H1 (cell line): ENCODE data around the gene SLC9A2. TPM values are rescaled to one million over a fixed set of nuclear protein-coding genes. Genes with fewer than 3 reads are reported as not detected.
A peak's percentile ranks its signal among the peaks of the same experiment; 100 is the strongest.

Experiments
- CTCF ChIA-PET: fragments of 300-600 bp; sonication (Branson Sonifier 250); formaldehyde crosslinking; loops from one replicate; lab custom pipeline; 2021; ENCODE audit not compliant: partially characterized antibody; lab: Charles Lee
- POLR2A ChIA-PET: fragments of 300-600 bp; sonication (Branson Sonifier 250); formaldehyde crosslinking; loops from one replicate; lab custom pipeline; 2021; ENCODE audit warnings: inconsistent platforms; ENCODE audit not compliant: partially characterized antibody; lab: Charles Lee
- DNase-seq, 2 experiments: peaks; one replicate each; pipeline versions ENCODE4 v3.0.0 to v3.0.0-alpha.2; 2010 to 2022; ENCODE audit warnings: low spot score in 2 of 2, low read depth in 1 of 2, mixed read lengths in 1 of 2
- FAIRE-seq: peaks from 2 replicates; lab custom pipeline; 2011; peaks lifted over from hg19 to GRCh38; lab: Jason Lieb, UNC
- H2AFZ ChIP-seq: 2 replicates; pipeline ENCODE4 v1.8.1; 2012; ENCODE audit warnings: low read length, inconsistent platforms
- H2AK5ac ChIP-seq: 2 replicates; pipeline ENCODE4 v1.6.1; 2013; ENCODE audit warnings: low read depth, low read length
- H2BK120ac ChIP-seq: replicated peaks from 2 replicates; pipeline ENCODE3; 2013; ENCODE audit warnings: low read depth, low read length, inconsistent platforms
- H2BK12ac ChIP-seq: 2 replicates; pipeline ENCODE4 v1.6.1; 2013; ENCODE audit warnings: low read depth, low read length
- H2BK15ac ChIP-seq: 2 replicates; pipeline ENCODE4 v1.6.1; 2013; ENCODE audit warnings: low read length
- H2BK20ac ChIP-seq: 2 replicates; pipeline ENCODE4 v1.6.1; 2013; ENCODE audit warnings: low read length
- H2BK5ac ChIP-seq: 2 replicates; pipeline ENCODE4 v1.6.1; 2013; ENCODE audit warnings: low read depth, low read length
- H3K14ac ChIP-seq: 2 replicates; pipeline ENCODE4 v1.6.1; 2013; ENCODE audit warnings: inconsistent platforms; ENCODE audit not compliant: insufficient read length
- H3K18ac ChIP-seq: 2 replicates; pipeline ENCODE4 v1.6.1; 2013; ENCODE audit warnings: low read length; ENCODE audit errors: extremely low read depth
- H3K23ac ChIP-seq: 2 replicates; pipeline ENCODE4 v1.6.1; 2013; ENCODE audit warnings: inconsistent platforms; ENCODE audit not compliant: insufficient read length
- H3K23me2 ChIP-seq: 2 replicates; pipeline ENCODE4 v1.6.1; 2013; ENCODE audit warnings: low read depth, low read length
- H3K27ac ChIP-seq: 2 replicates; pipeline ENCODE4 v1.6.1; 2011; ENCODE audit warnings: low read depth, low read length, inconsistent platforms
- H3K27me3 ChIP-seq, 4 experiments: replicated peaks in 1 of 4; 1 replicate in 1 of 4; 2 replicates in 3 of 4; pipeline versions ENCODE4 v1.6.1 to v1.8.1; 2011 to 2013; ENCODE audit warnings: low read length in 3 of 4, mild to moderate bottlenecking in 3 of 4, inconsistent platforms in 2 of 4, mixed read lengths in 2 of 4, moderate library complexity in 1 of 4; ENCODE audit not compliant: control insufficient read depth in 3 of 4, insufficient read depth in 3 of 4; ENCODE audit errors: extremely low read depth in 1 of 4
- H3K36me3 ChIP-seq, 4 experiments: 2 replicates each; pipeline versions ENCODE4 v1.6.1 to v1.8.1; 2011 to 2013; ENCODE audit warnings: mild to moderate bottlenecking in 4 of 4, low read length in 3 of 4, moderate library complexity in 2 of 4, control low read depth in 1 of 4, inconsistent platforms in 1 of 4; ENCODE audit not compliant: insufficient read depth in 4 of 4, control insufficient read depth in 2 of 4
- H3K4ac ChIP-seq: replicated peaks from 2 replicates; pipeline ENCODE3; 2013; ENCODE audit warnings: low read length, low read depth, mixed read lengths, inconsistent platforms; ENCODE audit not compliant: insufficient read length
- H3K4me1 ChIP-seq, 4 experiments: replicated peaks in 1 of 4; 1 replicate in 1 of 4; 2 replicates in 3 of 4; pipeline versions ENCODE4 v1.6.1 to v1.8.1; 2011 to 2013; ENCODE audit warnings: low read length in 3 of 4, inconsistent platforms in 2 of 4, mixed read lengths in 1 of 4; ENCODE audit not compliant: insufficient read depth in 4 of 4, control insufficient read depth in 3 of 4
- H3K4me2 ChIP-seq, 2 experiments: 2 replicates each; pipeline versions ENCODE4 v1.6.1 to v1.8.1; 2011 to 2013; ENCODE audit warnings: low read depth in 2 of 2, low read length in 2 of 2, control low read depth in 1 of 2, inconsistent platforms in 1 of 2, mild to moderate bottlenecking in 1 of 2; ENCODE audit not compliant: insufficient read depth in 1 of 2
- H3K4me3 ChIP-seq, 4 experiments: fragments of 200-600, 300-600 bp in 1 of 4; sonication (generic), shearing (Covaris generic), sonication (Bioruptor Twin) in 1 of 4; 2 replicates each; pipeline versions ENCODE4 v1.5.1 to v1.8.1; 2011 to 2016; ENCODE audit warnings: low read length in 4 of 4, low read depth in 3 of 4, control low read depth in 2 of 4, inconsistent platforms in 2 of 4, mild to moderate bottlenecking in 2 of 4, mixed read lengths in 1 of 4, moderate library complexity in 1 of 4; ENCODE audit not compliant: insufficient read depth in 2 of 4; ENCODE audit errors: extremely low read depth in 1 of 4
- H3K56ac ChIP-seq: replicated peaks from 2 replicates; pipeline ENCODE3; 2013; ENCODE audit warnings: low read depth, mild to moderate bottlenecking, mixed read lengths, low read length, inconsistent platforms; ENCODE audit not compliant: insufficient read length
- H3K79me1 ChIP-seq: 2 replicates; pipeline ENCODE4 v1.6.1; 2013; ENCODE audit warnings: low read depth, low read length, control low read depth
- H3K79me2 ChIP-seq, 2 experiments: 2 replicates each; pipeline versions ENCODE4 v1.6.1 to v1.8.1; 2012 to 2013; ENCODE audit warnings: low read length in 2 of 2, mild to moderate bottlenecking in 2 of 2, inconsistent platforms in 1 of 2; ENCODE audit not compliant: insufficient read depth in 2 of 2, control insufficient read depth in 1 of 2
- H3K9ac ChIP-seq, 4 experiments: replicated peaks in 1 of 4; 1 replicate in 1 of 4; 2 replicates in 3 of 4; pipeline versions ENCODE4 v1.6.1 to v1.8.1; 2011 to 2013; ENCODE audit warnings: low read depth in 3 of 4, low read length in 3 of 4, control low read depth in 2 of 4, mild to moderate bottlenecking in 2 of 4, moderate library complexity in 2 of 4, inconsistent platforms in 1 of 4; ENCODE audit errors: extremely low read depth in 1 of 4
- H3K9me3 ChIP-seq, 2 experiments: 2 replicates each; pipeline versions ENCODE4 v1.6.1 to v1.8.1; 2012 to 2013; ENCODE audit warnings: mild to moderate bottlenecking in 2 of 2, moderate library complexity in 2 of 2, control low read depth in 1 of 2, inconsistent platforms in 1 of 2, low read depth in 1 of 2, low read length in 1 of 2, mixed read lengths in 1 of 2; ENCODE audit not compliant: insufficient read depth in 2 of 2
- H4K20me1 ChIP-seq, 2 experiments: replicated peaks in 1 of 2; 2 replicates each; pipeline versions ENCODE3 to v1.8.1; 2011 to 2013; ENCODE audit warnings: inconsistent platforms in 2 of 2, low read length in 2 of 2, mild to moderate bottlenecking in 1 of 2; ENCODE audit not compliant: insufficient read depth in 2 of 2, control insufficient read depth in 1 of 2
- H4K5ac ChIP-seq: 2 replicates; pipeline ENCODE4 v1.6.1; 2013; ENCODE audit warnings: low read length, low read depth, mixed read lengths, inconsistent platforms; ENCODE audit not compliant: insufficient read length
- H4K8ac ChIP-seq: 2 replicates; pipeline ENCODE4 v1.8.0; 2013; ENCODE audit warnings: mild to moderate bottlenecking, moderate library complexity, low read length, inconsistent platforms; ENCODE audit not compliant: insufficient read depth; ENCODE audit errors: extremely low read depth
- H4K91ac ChIP-seq: replicated peaks from 2 replicates; pipeline ENCODE3; 2013; ENCODE audit warnings: low read length, mixed read lengths, inconsistent platforms; ENCODE audit not compliant: insufficient read length
- BACH1 ChIP-seq: IDR thresholded peaks from 2 replicates; pipeline ENCODE4 v1.6.1; 2012; ENCODE audit warnings: low read length, improper control_type of control experiment
- JUN ChIP-seq: IDR thresholded peaks from 2 replicates; pipeline ENCODE4 v1.6.1; 2011; ENCODE audit warnings: low read depth, mild to moderate bottlenecking, improper control_type of control experiment, low read length
- MAFK ChIP-seq: IDR thresholded peaks from 2 replicates; pipeline ENCODE4 v1.6.1; 2012; ENCODE audit warnings: low read depth, mild to moderate bottlenecking, improper control_type of control experiment, low read length
- WGBS, 2 experiments: shearing (Covaris generic) in 1 of 2; methylation state at CpG; one replicate each; pipeline versions ENCODE4 v1.1.6 to v1.1.7; 2013 to 2015; ENCODE audit warnings: low lambda C conversion rate in 2 of 2, mixed read lengths in 2 of 2, inconsistent platforms in 1 of 2, low coverage in 1 of 2, missing lambda C conversion rate in 1 of 2; ENCODE audit not compliant: insufficient replicate concordance in 2 of 2, insufficient coverage in 1 of 2, insufficient read length in 1 of 2; ENCODE audit errors: extremely low coverage in 1 of 2, missing lambda C conversion rate in 1 of 2; 5-methylcytosine and 5-hydroxymethylcytosine counted together
- polyA plus RNA-seq, 7 experiments: library from polyadenylated mRNA; depleted of rRNA in 3 of 7; stranded (reverse) in 5 of 7; unstranded in 2 of 7; fragments of >200 nt in 5 of 7; fragments of 200-250 nt in 2 of 7; gene quantifications; 1 replicate in 5 of 7; 2 replicates in 1 of 7; 4 replicates in 1 of 7; pipeline versions ENCODE4 v1.2.1 to v1.2.3, GENCODE V29; 2011 to 2013; ENCODE audit warnings: missing spikeins in 2 of 7, mixed read lengths in 2 of 7
- total RNA-seq: library from RNA; stranded (reverse); fragmentation: NEBNext Ultra II Directional; extraction: Animal tissue kit (Norgen Biotek cat#: 25700); gene quantifications from 2 replicates; pipeline ENCODE4 v1.2.1, GENCODE V29; 2021

The SLC9A2 gene
- total and polyA plus RNA-seq, 2 of the 8 experiments (the other 6 are each of a cell fraction or from before 2014, with no cell fraction given), result 0.06 to 0.13 TPM

DNA sequence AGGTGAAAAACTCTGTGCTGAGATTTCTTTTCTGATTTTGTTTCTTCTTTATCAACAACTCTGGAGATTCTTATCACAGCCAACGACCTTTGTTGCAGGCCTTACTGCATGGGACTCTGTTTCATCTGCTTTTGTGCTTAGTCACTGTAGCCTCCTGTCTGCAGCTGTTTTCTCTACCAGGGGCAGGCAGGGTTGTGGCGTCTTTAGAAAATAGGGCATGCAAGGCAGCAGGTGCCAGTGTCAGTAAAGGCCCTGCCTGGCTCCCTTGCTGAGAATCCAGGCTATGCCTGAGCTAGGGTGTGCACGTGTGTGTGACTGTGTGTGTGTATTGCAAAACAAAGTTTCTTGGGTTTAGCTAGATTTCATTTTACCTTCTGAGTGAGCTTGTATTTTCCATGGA lies 14.6 kb upstream of the SLC9A2 start:
- no peak overlapping the region for H2BK15ac ChIP-seq
- no peak overlapping the region for H2BK5ac ChIP-seq
- H3K27ac ChIP-seq, result no peak overlapping the region
- no peak overlapping the region for H4K8ac ChIP-seq
- no peak overlapping the region for H2BK120ac ChIP-seq
- no peak overlapping the region for H3K56ac ChIP-seq
- no peaks in the 10 kb centered on the region for H3K23me2 ChIP-seq
- 0 out of 7 replicates have a peak, but pooled peaks cover 0 to 2% (median 0%) of the 10 kb centered on the region in 4 experiments for H3K4me1 ChIP-seq
- no peak for FAIRE-seq
- WGBS, 2 experiments, result 90% methylated on average over 3 of the region's 3 CpGs; no CpG with 5 or more reads in 1 of the 2 experiments
- TF ChIP-seq JUN (no peak), MAFK (peak; percentile 66; the same call in 1 of the 2 replicates), BACH1 (peak; percentile 86)
- TF ChIP-seq, all 59 proteins: peak for 2
- POLR2A ChIA-PET, result no interaction called here
- no peak for DNase-seq
- CTCF ChIA-PET, result interaction anchor here (0.7 to 4.3 kb wide), 10 partner anchors 9 to 155 kb away, joined by 3 to 23 read pairs (median 4); partner anchors contain the start of gene SLC9A4
- H3K36me3 ChIP-seq, result no peaks in the 10 kb centered on the region
- H3K4me2 ChIP-seq, result no peak overlapping the region
- H2BK20ac ChIP-seq, result no peak overlapping the region
- H3K9me3 ChIP-seq, result no peaks in the 10 kb centered on the region
- no peak overlapping the region for H4K5ac ChIP-seq
- H3K27me3 ChIP-seq, result no peaks in the 10 kb centered on the region
- no peak overlapping the region for H3K4ac ChIP-seq
- no peak overlapping the region for H3K23ac ChIP-seq
- no peaks in the 10 kb centered on the region for H3K79me1 ChIP-seq
- no peak overlapping the region for H3K9ac ChIP-seq
- H3K18ac ChIP-seq, result no peak overlapping the region; the same call in 1 of the 2 replicates
- no peak overlapping the region for H3K4me3 ChIP-seq
- H2AFZ ChIP-seq, result 0 out of 2 replicates have a peak overlapping the region, but pooled peaks have one; percentile 14
- 0 out of 2 replicates have a peak overlapping the region, but pooled peaks have one; percentile 24 for H2AK5ac ChIP-seq
- H3K79me2 ChIP-seq, result no peaks in the 10 kb centered on the region
- no peaks in the 10 kb centered on the region for H4K20me1 ChIP-seq
- no peak overlapping the region for H2BK12ac ChIP-seq
- H3K14ac ChIP-seq, result no peak overlapping the region
- H4K91ac ChIP-seq, result no peak overlapping the region
